NB4 (cell line): ENCODE data around the gene MTX3.

Source experiments
- POLR2A ChIP-seq: IDR thresholded peaks from 2 replicates; pipeline ENCODE4 v1.6.1; 2011; ENCODE audit warnings: mild to moderate bottlenecking; ENCODE audit not compliant: insufficient read length; ENCODE audit errors: extremely low read depth
- TF ChIP-seq, protein P1 (sequence below): IDR thresholded peaks from one replicate; pipeline ENCODE4 v1.5.1; 2012; ENCODE audit warnings: low read depth, low read length
- TF ChIP-seq, protein P2 (sequence below): IDR thresholded peaks from 2 replicates; pipeline ENCODE4 v1.6.1; 2011; ENCODE audit warnings: low read depth, low read length

DNA sequence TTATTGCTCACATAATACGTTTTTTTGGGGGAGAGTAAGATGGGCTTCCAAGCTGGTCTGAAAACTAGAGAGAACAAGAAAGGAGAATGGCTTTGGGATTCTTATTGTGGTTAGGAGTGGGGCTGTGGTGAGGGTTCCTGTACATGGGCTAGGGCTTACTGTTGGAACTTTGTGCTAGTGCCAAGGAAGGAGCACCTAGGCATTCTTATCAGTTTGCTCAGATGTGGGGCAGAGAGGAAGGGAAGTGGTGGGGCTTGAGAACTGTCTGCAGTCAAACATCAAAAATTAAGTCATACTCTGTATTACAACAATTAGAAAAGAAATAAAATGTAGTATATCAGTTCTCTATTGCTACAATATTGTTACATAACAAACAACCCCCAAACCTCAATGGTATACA lies 40.0 kb upstream of the MTX3 start:
- no peak for TF ChIP-seq POLR2A
- TF ChIP-seq, protein P1, sequence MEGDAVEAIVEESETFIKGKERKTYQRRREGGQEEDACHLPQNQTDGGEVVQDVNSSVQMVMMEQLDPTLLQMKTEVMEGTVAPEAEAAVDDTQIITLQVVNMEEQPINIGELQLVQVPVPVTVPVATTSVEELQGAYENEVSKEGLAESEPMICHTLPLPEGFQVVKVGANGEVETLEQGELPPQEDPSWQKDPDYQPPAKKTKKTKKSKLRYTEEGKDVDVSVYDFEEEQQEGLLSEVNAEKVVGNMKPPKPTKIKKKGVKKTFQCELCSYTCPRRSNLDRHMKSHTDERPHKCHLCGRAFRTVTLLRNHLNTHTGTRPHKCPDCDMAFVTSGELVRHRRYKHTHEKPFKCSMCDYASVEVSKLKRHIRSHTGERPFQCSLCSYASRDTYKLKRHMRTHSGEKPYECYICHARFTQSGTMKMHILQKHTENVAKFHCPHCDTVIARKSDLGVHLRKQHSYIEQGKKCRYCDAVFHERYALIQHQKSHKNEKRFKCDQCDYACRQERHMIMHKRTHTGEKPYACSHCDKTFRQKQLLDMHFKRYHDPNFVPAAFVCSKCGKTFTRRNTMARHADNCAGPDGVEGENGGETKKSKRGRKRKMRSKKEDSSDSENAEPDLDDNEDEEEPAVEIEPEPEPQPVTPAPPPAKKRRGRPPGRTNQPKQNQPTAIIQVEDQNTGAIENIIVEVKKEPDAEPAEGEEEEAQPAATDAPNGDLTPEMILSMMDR: no peak
- TF ChIP-seq, protein P2, sequence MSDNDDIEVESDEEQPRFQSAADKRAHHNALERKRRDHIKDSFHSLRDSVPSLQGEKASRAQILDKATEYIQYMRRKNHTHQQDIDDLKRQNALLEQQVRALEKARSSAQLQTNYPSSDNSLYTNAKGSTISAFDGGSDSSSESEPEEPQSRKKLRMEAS: no peak
